GM23338 (cell line): ENCODE results near the gene FURIN. TPM values are rescaled to one million over a fixed set of nuclear protein-coding genes. Genes with fewer than 3 reads are reported as not detected.

Experiments
- ATAC-seq: fragments of 200-7000 bp; cut with Tn5 transposase; 3 replicates; pipeline ENCODE4 v1.9.1; 2020
- DNase-seq: peaks from one replicate; pipeline ENCODE4 v3.0.0-alpha.2; 2015; ENCODE audit warnings: low spot score
- H2AFZ ChIP-seq: fragments of 200-600 bp; sonication (generic); 2 replicates; pipeline ENCODE4 v1.8.0; 2016; ENCODE audit warnings: antibody characterized with exemption, mild to moderate bottlenecking, moderate library complexity
- H3F3A ChIP-seq: fragments of 200-600 bp; sonication (generic); replicated peaks from 2 replicates; pipeline ENCODE4 v1.8.0; 2017; ENCODE audit warnings: antibody characterized with exemption, mixed run types, low read depth
- H3K27ac ChIP-seq: fragments of 200-600 bp; sonication (generic); 2 replicates; pipeline ENCODE4 v1.6.1; 2016; ENCODE audit warnings: low read depth
- H3K27me3 ChIP-seq: fragments of 200-600 bp; sonication (generic); 2 replicates; pipeline ENCODE4 v1.8.0; 2016; ENCODE audit warnings: mild to moderate bottlenecking, mixed run types, moderate library complexity; ENCODE audit not compliant: insufficient read depth
- H3K36me3 ChIP-seq: fragments of 200-600 bp; sonication (generic); 2 replicates; pipeline ENCODE4 v1.8.0; 2016; ENCODE audit warnings: mild to moderate bottlenecking; ENCODE audit not compliant: insufficient read depth
- H3K4me1 ChIP-seq: fragments of 200-600 bp; sonication (generic); 2 replicates; pipeline ENCODE4 v1.8.0; 2016; ENCODE audit warnings: mild to moderate bottlenecking, moderate library complexity; ENCODE audit not compliant: insufficient read depth
- H3K4me2 ChIP-seq: fragments of 200-600 bp; sonication (generic); 2 replicates; pipeline ENCODE4 v1.7.1; 2017; ENCODE audit warnings: mixed run types
- H3K4me3 ChIP-seq: fragments of 200-600 bp; sonication (generic); 2 replicates; pipeline ENCODE4 v1.6.1; 2016; ENCODE audit warnings: mixed run types
- H3K79me2 ChIP-seq: fragments of 200-600 bp; sonication (generic); replicated peaks from 2 replicates; pipeline ENCODE4 v1.8.0; 2017; ENCODE audit warnings: mild to moderate bottlenecking; ENCODE audit not compliant: insufficient read depth
- H3K9me2 ChIP-seq: fragments of 200-600 bp; sonication (generic); 2 replicates; pipeline ENCODE4 v1.8.0; 2017; ENCODE audit not compliant: insufficient read depth
- H4K20me1 ChIP-seq: fragments of 200-600 bp; sonication (generic); replicated peaks from 2 replicates; pipeline ENCODE4 v1.8.0; 2017; ENCODE audit warnings: mild to moderate bottlenecking; ENCODE audit not compliant: insufficient read depth
- H3K27ac Mint-ChIP-seq: 2 replicates; pipeline ENCODE4 v1.8.0; 2020; ENCODE audit warnings: inconsistent platforms, mild to moderate bottlenecking, moderate library complexity, mixed read lengths
- H3K27me3 Mint-ChIP-seq: 3 replicates; pipeline ENCODE4 v1.8.0; 2022; ENCODE audit warnings: low read depth, mild to moderate bottlenecking, moderate library complexity, mixed read lengths, inconsistent platforms; ENCODE audit not compliant: insufficient read depth, poor library complexity
- H3K36me3 Mint-ChIP-seq: 3 replicates; pipeline ENCODE4 v1.8.0; 2021; ENCODE audit warnings: low read depth, mild to moderate bottlenecking, inconsistent platforms, moderate library complexity, mixed read lengths
- H3K4me1 Mint-ChIP-seq: 3 replicates; pipeline ENCODE4 v1.8.0; 2020; ENCODE audit warnings: mild to moderate bottlenecking, inconsistent platforms, mixed read lengths
- H3K4me3 Mint-ChIP-seq: 3 replicates; pipeline ENCODE4 v1.8.0; 2021; ENCODE audit warnings: moderate library complexity, mild to moderate bottlenecking, inconsistent platforms, mixed read lengths
- H3K9me3 Mint-ChIP-seq: 3 replicates; pipeline ENCODE4 v1.8.0; 2020; ENCODE audit warnings: moderate library complexity, mild to moderate bottlenecking, inconsistent platforms, mixed read lengths
- CREB1 ChIP-seq: fragments of 250-450 bp; sonication (Bioruptor Pico); IDR thresholded peaks from 2 replicates; pipeline ENCODE4 v1.5.0; 2020; ENCODE audit warnings: low read depth, mild to moderate bottlenecking, moderate library complexity
- EZH2 ChIP-seq: fragments of 200-600 bp; sonication (generic); IDR thresholded peaks from one replicate; pipeline ENCODE4 v1.8.0; 2017; ENCODE audit warnings: antibody characterized with exemption, mild to moderate bottlenecking, low read depth; ENCODE audit not compliant: unreplicated experiment
- EZH2phosphoT487 ChIP-seq: fragments of 200-600 bp; sonication (generic); IDR thresholded peaks from one replicate; pipeline ENCODE4 v1.8.1; 2018; ENCODE audit warnings: antibody characterized with exemption; ENCODE audit not compliant: unreplicated experiment
- JUNB ChIP-seq: IDR thresholded peaks from one replicate; pipeline ENCODE4 v1.6.1; 2016; ENCODE audit warnings: antibody characterized with exemption; ENCODE audit not compliant: unreplicated experiment
- NANOG ChIP-seq: IDR thresholded peaks from 2 replicates; pipeline ENCODE4 v1.6.1; 2016; ENCODE audit warnings: antibody characterized with exemption, borderline replicate concordance
- POLR2AphosphoS5 ChIP-seq: IDR thresholded peaks from 2 replicates; pipeline ENCODE4 v1.6.1; 2016; ENCODE audit warnings: antibody characterized with exemption, low read depth
- STAT1 ChIP-seq: IDR thresholded peaks from one replicate; pipeline ENCODE4 v1.6.1; 2016; ENCODE audit warnings: antibody characterized with exemption; ENCODE audit not compliant: unreplicated experiment
- ZNF114 ChIP-seq: fragments of 250-450 bp; sonication (Bioruptor Pico); IDR thresholded peaks from 2 replicates; pipeline ENCODE4 v1.5.0; 2020; ENCODE audit warnings: mild to moderate bottlenecking, moderate library complexity
- ZNF331 ChIP-seq: fragments of 250-450 bp; sonication (Bioruptor Pico); IDR thresholded peaks from 2 replicates; pipeline ENCODE4 v1.5.0; 2020; ENCODE audit warnings: low read depth, mild to moderate bottlenecking, moderate library complexity
- polyA plus RNA-seq: library from polyadenylated mRNA; unstranded; fragments of >200 nt; fragmentation: Nextera tagmentation; extraction: Ambion mirVana; gene quantifications from 2 replicates; pipeline ENCODE4 v1.2.1, GENCODE V29; 2016
- total RNA-seq: library from RNA; depleted of rRNA; stranded (reverse); fragments of >200 nt; shearing (Covaris generic); gene quantifications from 2 replicates; pipeline ENCODE4 v1.2.3, GENCODE V29; 2014
- TF ChIP-seq, protein P1 (sequence below): IDR thresholded peaks from one replicate; pipeline ENCODE4 v1.6.1; 2018; ENCODE audit warnings: antibody characterized with exemption; ENCODE audit not compliant: unreplicated experiment
- TF ChIP-seq, protein P2 (sequence below): IDR thresholded peaks from 2 replicates; pipeline ENCODE4 v1.6.1; 2016; ENCODE audit warnings: antibody characterized with exemption
- TF ChIP-seq, protein P3 (sequence below): fragments of 250-450 bp; sonication (Bioruptor Pico); IDR thresholded peaks from 2 replicates; pipeline ENCODE4 v1.5.0; 2020; ENCODE audit warnings: mild to moderate bottlenecking, moderate library complexity
- TF ChIP-seq, protein P4 (sequence below), 2 experiments: fragments of 200-600 bp in 1 of 2; sonication (generic) in 1 of 2; conservative IDR thresholded peaks; 2 replicates each; pipeline versions ENCODE4 v1.5.1 to v1.6.1; 2016 to 2017; ENCODE audit warnings: antibody characterized with exemption in 2 of 2, low read depth in 2 of 2, mild to moderate bottlenecking in 2 of 2, moderate library complexity in 1 of 2

The FURIN gene
- total and polyA plus RNA-seq, 2 experiments from 2014 or later: 6.3 to 20.9 TPM

DNA sequence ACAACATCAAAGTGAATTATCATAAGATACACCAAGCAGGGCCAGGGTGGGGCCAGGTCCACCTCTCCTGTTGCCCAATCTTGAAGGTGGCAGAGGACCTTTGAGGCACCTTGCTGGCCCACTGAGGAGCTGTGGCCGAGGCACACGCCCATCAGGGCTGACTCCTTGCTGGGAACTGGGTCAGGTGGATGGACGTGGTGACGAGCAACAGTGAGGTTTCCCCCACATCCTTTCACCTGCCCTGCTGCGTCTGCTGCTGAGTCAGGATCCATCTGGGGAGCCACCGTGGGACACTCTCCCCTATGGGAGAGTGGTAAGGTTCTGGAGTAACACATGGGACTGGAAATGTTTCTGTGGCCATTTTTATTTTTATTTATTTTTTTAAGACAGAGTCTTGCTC lies 17.3 kb upstream of the FURIN start:
- no peaks in the 10 kb centered on the region for H3K27me3 Mint-ChIP-seq
- H3K27me3 ChIP-seq: no peaks in the 10 kb centered on the region
- H3K9me3 Mint-ChIP-seq: no peaks in the 10 kb centered on the region; the same call in 2 of the 3 replicates
- H3K9me2 ChIP-seq: no peaks in the 10 kb centered on the region
- H2AFZ ChIP-seq: no peak overlapping the region
- H3K36me3 Mint-ChIP-seq: no peaks in the 10 kb centered on the region
- no peak overlapping the region for H3K4me3 ChIP-seq
- H3K79me2 ChIP-seq: no peaks in the 10 kb centered on the region
- no peak overlapping the region for H3K4me2 ChIP-seq
- no peak for ATAC-seq
- no peak overlapping the region for H3K27ac Mint-ChIP-seq
- no peaks in the 10 kb centered on the region; the same call in 2 of the 3 replicates for H3K4me1 Mint-ChIP-seq
- no peaks in the 10 kb centered on the region for H4K20me1 ChIP-seq
- H3K27ac ChIP-seq: no peak overlapping the region
- H3K4me1 ChIP-seq: no peaks in the 10 kb centered on the region
- H3F3A ChIP-seq: no peaks in the 10 kb centered on the region
- H3K36me3 ChIP-seq: no peaks in the 10 kb centered on the region
- no peak for DNase-seq
- TF ChIP-seq JUNB (no peak), POLR2AphosphoS5 (no peak), ZNF331 (CRISPR knock-in tag) (no peak), STAT1 (no peak), EZH2phosphoT487 (no peak), ZNF114 (CRISPR knock-in tag) (no peak), CREB1 (CRISPR knock-in tag) (no peak), NANOG (no peak), EZH2 (no peak)
- TF ChIP-seq, protein P1, sequence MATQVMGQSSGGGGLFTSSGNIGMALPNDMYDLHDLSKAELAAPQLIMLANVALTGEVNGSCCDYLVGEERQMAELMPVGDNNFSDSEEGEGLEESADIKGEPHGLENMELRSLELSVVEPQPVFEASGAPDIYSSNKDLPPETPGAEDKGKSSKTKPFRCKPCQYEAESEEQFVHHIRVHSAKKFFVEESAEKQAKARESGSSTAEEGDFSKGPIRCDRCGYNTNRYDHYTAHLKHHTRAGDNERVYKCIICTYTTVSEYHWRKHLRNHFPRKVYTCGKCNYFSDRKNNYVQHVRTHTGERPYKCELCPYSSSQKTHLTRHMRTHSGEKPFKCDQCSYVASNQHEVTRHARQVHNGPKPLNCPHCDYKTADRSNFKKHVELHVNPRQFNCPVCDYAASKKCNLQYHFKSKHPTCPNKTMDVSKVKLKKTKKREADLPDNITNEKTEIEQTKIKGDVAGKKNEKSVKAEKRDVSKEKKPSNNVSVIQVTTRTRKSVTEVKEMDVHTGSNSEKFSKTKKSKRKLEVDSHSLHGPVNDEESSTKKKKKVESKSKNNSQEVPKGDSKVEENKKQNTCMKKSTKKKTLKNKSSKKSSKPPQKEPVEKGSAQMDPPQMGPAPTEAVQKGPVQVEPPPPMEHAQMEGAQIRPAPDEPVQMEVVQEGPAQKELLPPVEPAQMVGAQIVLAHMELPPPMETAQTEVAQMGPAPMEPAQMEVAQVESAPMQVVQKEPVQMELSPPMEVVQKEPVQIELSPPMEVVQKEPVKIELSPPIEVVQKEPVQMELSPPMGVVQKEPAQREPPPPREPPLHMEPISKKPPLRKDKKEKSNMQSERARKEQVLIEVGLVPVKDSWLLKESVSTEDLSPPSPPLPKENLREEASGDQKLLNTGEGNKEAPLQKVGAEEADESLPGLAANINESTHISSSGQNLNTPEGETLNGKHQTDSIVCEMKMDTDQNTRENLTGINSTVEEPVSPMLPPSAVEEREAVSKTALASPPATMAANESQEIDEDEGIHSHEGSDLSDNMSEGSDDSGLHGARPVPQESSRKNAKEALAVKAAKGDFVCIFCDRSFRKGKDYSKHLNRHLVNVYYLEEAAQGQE: no peak
- TF ChIP-seq, protein P2, sequence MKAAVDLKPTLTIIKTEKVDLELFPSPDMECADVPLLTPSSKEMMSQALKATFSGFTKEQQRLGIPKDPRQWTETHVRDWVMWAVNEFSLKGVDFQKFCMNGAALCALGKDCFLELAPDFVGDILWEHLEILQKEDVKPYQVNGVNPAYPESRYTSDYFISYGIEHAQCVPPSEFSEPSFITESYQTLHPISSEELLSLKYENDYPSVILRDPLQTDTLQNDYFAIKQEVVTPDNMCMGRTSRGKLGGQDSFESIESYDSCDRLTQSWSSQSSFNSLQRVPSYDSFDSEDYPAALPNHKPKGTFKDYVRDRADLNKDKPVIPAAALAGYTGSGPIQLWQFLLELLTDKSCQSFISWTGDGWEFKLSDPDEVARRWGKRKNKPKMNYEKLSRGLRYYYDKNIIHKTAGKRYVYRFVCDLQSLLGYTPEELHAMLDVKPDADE: no peak
- TF ChIP-seq, protein P3, sequence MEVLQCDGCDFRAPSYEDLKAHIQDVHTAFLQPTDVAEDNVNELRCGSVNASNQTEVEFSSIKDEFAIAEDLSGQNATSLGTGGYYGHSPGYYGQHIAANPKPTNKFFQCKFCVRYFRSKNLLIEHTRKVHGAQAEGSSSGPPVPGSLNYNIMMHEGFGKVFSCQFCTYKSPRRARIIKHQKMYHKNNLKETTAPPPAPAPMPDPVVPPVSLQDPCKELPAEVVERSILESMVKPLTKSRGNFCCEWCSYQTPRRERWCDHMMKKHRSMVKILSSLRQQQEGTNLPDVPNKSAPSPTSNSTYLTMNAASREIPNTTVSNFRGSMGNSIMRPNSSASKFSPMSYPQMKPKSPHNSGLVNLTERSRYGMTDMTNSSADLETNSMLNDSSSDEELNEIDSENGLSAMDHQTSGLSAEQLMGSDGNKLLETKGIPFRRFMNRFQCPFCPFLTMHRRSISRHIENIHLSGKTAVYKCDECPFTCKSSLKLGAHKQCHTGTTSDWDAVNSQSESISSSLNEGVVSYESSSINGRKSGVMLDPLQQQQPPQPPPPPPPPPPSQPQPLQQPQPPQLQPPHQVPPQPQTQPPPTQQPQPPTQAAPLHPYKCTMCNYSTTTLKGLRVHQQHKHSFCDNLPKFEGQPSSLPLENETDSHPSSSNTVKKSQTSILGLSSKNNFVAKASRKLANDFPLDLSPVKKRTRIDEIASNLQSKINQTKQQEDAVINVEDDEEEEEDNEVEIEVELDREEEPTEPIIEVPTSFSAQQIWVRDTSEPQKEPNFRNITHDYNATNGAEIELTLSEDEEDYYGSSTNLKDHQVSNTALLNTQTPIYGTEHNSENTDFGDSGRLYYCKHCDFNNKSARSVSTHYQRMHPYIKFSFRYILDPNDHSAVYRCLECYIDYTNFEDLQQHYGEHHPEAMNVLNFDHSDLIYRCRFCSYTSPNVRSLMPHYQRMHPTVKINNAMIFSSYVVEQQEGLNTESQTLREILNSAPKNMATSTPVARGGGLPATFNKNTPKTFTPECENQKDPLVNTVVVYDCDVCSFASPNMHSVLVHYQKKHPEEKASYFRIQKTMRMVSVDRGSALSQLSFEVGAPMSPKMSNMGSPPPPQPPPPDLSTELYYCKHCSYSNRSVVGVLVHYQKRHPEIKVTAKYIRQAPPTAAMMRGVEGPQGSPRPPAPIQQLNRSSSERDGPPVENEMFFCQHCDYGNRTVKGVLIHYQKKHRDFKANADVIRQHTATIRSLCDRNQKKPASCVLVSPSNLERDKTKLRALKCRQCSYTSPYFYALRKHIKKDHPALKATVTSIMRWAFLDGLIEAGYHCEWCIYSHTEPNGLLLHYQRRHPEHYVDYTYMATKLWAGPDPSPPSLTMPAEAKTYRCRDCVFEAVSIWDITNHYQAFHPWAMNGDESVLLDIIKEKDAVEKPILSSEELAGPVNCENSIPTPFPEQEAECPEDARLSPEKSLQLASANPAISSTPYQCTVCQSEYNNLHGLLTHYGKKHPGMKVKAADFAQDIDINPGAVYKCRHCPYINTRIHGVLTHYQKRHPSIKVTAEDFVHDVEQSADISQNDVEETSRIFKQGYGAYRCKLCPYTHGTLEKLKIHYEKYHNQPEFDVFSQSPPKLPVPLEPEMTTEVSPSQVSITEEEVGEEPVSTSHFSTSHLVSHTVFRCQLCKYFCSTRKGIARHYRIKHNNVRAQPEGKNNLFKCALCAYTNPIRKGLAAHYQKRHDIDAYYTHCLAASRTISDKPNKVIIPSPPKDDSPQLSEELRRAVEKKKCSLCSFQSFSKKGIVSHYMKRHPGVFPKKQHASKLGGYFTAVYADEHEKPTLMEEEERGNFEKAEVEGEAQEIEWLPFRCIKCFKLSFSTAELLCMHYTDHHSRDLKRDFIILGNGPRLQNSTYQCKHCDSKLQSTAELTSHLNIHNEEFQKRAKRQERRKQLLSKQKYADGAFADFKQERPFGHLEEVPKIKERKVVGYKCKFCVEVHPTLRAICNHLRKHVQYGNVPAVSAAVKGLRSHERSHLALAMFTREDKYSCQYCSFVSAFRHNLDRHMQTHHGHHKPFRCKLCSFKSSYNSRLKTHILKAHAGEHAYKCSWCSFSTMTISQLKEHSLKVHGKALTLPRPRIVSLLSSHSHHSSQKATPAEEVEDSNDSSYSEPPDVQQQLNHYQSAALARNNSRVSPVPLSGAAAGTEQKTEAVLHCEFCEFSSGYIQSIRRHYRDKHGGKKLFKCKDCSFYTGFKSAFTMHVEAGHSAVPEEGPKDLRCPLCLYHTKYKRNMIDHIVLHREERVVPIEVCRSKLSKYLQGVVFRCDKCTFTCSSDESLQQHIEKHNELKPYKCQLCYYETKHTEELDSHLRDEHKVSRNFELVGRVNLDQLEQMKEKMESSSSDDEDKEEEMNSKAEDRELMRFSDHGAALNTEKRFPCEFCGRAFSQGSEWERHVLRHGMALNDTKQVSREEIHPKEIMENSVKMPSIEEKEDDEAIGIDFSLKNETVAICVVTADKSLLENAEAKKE (CRISPR knock-in tag): no peak
- TF ChIP-seq, protein P4, sequence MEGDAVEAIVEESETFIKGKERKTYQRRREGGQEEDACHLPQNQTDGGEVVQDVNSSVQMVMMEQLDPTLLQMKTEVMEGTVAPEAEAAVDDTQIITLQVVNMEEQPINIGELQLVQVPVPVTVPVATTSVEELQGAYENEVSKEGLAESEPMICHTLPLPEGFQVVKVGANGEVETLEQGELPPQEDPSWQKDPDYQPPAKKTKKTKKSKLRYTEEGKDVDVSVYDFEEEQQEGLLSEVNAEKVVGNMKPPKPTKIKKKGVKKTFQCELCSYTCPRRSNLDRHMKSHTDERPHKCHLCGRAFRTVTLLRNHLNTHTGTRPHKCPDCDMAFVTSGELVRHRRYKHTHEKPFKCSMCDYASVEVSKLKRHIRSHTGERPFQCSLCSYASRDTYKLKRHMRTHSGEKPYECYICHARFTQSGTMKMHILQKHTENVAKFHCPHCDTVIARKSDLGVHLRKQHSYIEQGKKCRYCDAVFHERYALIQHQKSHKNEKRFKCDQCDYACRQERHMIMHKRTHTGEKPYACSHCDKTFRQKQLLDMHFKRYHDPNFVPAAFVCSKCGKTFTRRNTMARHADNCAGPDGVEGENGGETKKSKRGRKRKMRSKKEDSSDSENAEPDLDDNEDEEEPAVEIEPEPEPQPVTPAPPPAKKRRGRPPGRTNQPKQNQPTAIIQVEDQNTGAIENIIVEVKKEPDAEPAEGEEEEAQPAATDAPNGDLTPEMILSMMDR (conservative IDR thresholded peaks at IDR 0.05; ENCODE audit: low read depth in 2 of 2): no peak
- no peak overlapping the region for H3K4me3 Mint-ChIP-seq
